ENCODE data around the gene TPST2.
"Not testable (repeated sequence)": the region's sequence is repeated elsewhere in the genome, so short reads cannot be mapped to it uniquely, and the experiment has no call there.

The TPST2 gene
- total RNA-seq = 24.9 to 27.5 reads per million in 2 donors

- peak; percentile 63 to 77 (median 71) for DNase-seq
These were observed at the start of gene TPST2 for GRCh38 chr22:26589845-26590736. Gene TPST2, minus strand, starts transcription at chr22:26590132. Its CDS starts 48,502 bp downstream, at chr22:26541630.

GRCh38 chr22:26636296-26636695, 46.4 kb upstream of the TPST2 start:
- DNase-seq = no peak

DNA sequence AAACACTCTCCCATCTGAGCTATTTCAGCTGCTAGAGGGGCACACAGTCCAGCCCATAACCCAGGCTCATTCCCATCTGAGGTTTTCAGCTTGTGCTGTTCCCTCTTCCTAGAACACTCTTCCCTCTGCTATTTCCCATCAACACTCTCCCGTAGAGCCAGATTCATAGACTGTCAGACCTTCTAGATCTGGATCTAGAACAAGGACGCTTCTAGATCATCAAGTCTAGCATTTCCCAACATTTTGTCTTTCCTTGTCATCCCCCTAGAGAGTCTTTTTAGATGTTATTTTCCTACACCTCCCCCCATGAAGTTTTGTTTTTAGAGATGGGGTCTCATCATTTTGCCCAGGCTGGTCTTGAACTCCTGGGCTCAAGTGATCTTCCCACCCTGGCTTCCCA, 45.2 kb upstream of the TPST2 start:
- no peak for DNase-seq

DNA sequence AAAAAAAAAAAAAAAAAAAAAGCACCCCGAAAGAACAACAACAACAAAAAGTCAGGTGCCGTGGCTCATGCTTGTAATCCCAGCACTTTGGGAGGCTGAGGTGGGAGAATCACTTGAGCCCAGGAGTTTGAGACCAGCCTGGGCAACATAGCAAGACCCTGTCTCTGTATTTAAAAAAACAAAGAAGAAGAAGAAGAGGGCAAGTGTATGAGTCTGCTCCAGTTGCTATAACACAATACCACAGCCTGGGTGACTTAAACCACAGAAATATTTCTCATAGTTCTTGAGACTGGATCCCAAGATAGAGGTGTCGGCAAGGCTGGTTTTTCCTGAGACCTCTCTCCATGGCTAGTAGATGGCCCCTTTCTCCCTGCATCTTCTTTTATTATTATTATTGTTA, 44.3 kb upstream of the TPST2 start:
- DNase-seq = no peak

DNA sequence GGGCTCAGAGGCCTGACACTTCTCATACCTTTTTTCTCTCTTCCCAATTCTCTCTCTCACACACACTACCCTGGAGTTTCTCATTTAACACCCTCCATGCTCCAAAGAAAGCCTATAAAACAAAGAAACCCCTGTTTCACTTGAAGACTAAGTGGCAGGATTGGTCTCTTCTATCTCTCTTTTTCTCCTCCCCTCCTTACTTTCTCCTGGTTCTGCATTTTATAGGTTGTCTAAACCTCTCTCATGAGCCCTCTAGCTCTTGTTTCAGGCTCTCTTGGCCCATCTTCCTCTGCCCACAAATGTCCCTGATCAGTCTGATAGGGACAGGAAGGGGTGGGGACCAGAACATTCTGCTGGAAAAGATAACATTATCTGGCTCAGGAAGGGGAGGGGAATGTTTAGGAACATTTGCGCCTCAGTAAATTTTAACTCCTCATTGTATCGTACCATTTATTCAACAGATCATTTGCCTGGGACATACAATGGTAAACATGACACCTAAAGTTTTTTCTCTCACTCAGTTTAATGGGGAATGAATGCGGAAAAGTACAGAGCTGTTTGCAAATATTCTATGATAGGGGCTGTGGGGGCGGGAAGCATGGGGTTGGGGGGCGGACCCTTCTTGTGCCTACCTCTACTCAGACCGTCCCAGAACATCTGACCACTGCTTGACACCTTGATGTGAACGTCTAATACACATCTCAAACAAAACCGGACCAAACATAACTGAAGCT, 42.7 kb upstream of the TPST2 start:
- no peak for DNase-seq

GRCh38 chr22:26631282-26631681, 41.4 kb upstream of the TPST2 start:
- DNase-seq = no peak

- DNase-seq = no peak
These were observed 40.2 kb upstream of the TPST2 start for GRCh38 chr22:26629988-26630761.

DNA sequence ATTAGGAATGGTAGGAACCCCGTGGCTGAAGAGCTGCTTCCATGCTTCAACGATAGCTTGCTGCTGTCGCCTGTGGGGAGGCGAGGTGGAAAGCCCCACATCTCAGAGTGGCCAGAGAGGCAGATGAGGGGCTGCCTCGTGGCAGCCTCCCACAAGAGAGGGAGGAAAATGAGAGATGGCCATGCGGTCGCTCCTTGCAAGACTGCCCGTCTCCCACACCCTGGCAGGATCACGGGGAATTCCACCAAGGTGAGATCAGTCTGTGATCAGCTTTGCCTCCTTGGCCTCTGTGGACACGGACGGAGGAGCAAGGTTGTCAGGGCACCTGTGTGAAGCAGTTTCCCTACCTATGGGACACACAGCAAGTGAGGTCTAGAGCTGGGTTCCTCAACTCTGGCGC, 34.9 kb upstream of the TPST2 start:
- DNase-seq = no peak

DNA sequence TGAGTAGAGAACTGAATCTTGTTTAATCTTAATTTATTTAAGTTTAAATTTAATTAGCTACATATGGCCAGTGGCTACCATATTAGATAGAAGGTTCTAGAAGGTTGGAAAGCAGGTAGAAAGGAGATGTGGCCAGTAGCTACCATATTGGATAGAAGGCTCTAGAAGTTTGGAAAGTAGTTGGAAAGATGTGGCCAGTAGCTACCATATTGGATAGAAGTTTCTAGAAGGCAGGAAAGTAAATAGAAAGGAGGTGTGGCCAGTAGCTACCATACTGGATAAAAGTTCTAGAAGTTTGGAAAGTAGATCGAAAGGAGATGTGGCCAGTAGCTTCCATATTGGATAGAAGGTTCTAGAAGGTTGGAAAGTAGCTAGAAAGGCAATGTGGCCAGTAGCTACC, 34.1 kb upstream of the TPST2 start:
- no peak for DNase-seq

GRCh38 chr22:26621663-26622062, 31.7 kb upstream of the TPST2 start, which contains the start of gene CRYBA4:
Gene CRYBA4, plus strand, starts transcription at chr22:26621963. Its CDS starts 634 bp downstream, at chr22:26622597.
- no peak for DNase-seq

- DNase-seq = no peak
These were observed 30.3 kb upstream of the TPST2 start for GRCh38 chr22:26620197-26620596.

DNA sequence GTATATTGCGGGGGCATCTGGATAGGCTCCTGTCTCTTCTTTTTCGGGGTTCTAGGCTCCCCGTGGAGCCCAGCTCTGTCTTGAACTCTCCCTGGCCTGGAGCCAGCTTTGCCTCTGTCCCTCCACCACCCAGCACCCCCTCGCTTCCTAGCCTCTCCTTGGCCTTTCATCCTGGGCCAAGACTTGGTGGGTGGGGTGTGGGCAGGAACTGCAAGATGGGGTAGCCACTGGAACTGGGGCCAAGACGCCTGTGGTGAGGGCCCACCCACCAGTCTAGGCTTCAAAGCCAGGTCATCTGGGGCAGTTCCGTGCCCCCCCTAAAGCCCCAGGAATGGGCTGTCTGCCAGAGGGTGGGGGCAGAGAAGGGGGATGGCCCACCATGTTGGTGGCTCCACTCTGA, 29.6 kb upstream of the TPST2 start:
- no peak for DNase-seq

DNA sequence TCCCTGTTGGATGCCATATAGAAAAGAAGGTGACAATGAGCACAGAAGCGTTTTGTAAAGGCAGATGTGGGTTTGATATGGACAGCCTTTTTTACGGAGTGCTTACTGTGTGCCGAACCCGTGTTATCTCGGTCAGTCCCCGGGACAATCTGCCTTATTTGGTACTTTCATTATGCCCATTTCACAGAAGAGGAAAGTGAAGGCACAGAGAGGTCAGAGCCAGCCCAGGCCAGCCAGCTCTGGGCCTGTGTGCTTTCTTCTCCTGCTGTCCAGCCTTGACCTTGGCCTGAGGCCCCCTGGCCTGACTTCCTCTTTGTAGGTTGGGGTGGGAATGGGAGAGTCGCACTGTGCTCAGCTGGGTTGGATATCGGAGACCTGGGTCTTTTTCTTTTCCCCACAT, 28.5 kb upstream of the TPST2 start:
- DNase-seq = no peak

GRCh38 chr22:26617271-26618199, 27.6 kb upstream of the TPST2 start, which contains the start of gene CRYBB1:
Gene CRYBB1, minus strand, starts transcription at chr22:26618027. Its CDS starts 1,708 bp downstream, at chr22:26616319.
- DNase-seq = no peak

- DNase-seq = no peak
These were observed 26.7 kb upstream of the TPST2 start for GRCh38 chr22:26616650-26617049.

GRCh38 chr22:26615830-26616435, 26.0 kb upstream of the TPST2 start:
- DNase-seq = no peak

DNA sequence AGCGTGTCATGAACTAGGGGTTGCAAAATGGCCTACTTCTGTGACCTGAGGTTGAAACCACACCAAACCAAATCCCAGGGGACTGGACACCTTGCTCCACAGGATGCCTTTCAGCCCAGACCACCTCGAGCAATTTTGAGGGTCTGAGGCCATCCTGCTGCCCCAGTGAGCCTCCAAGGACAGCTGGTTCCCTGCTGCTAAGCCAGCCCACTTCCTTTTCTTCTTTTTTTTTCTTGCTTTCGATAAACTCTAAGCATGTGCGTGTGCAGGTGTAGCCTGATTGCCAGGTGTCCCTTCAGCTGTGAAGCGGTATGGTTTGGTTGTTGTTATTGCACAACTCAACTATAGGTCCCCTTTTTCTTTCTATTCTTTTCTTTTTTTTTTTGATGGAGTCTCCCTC, 25.2 kb upstream of the TPST2 start:
- no peak for DNase-seq

- no peak for DNase-seq
These were observed 24.4 kb upstream of the TPST2 start for GRCh38 chr22:26614322-26614721.

GRCh38 chr22:26613753-26614152, 23.8 kb upstream of the TPST2 start:
- not testable (repeated sequence) for DNase-seq

- no peak for DNase-seq
These were observed 22.7 kb upstream of the TPST2 start for GRCh38 chr22:26612652-26613051.

GRCh38 chr22:26610996-26611395, 21.1 kb upstream of the TPST2 start:
- DNase-seq = no peak

Data from T-helper 2 cell (primary cell).